K562 (cell line): ENCODE results near the gene HPD. TPM values are rescaled to one million over a fixed set of nuclear protein-coding genes. Genes with fewer than 3 reads are reported as not detected.

Source experiments
- ATAC-seq: fragments of 200-7000 bp; cut with Tn5 transposase; 3 replicates; pipeline ENCODE4 v1.9.1; 2020; ENCODE audit warnings: moderate library complexity
- BruUV-seq: library from RNA; stranded (reverse); fragments of 400-500 nt; replicated peaks from 2 replicates; lab custom pipeline; 2021; lab: Mats Ljungman, UMichigan
- CTCF ChIA-PET: fragments of 300-600 bp; formaldehyde crosslinking; extraction: SDS; loops from one replicate; lab custom pipeline; 2021; ENCODE audit warnings: low intra/inter-chr PET ratio; lab: Yijun Ruan, JAX
- POLR2A ChIA-PET: fragments of 300-600, 350-650 bp; sonication (Branson Sonifier 250); formaldehyde crosslinking; extraction: SDS; loops from one replicate; lab custom pipeline; 2021; ENCODE audit warnings: antibody characterized with exemption, inconsistent platforms; lab: Yijun Ruan, JAX
- DNase-seq, 4 experiments: peaks; one replicate each; pipeline versions ENCODE4 v3.0.0 to v3.0.0-alpha.2; 2011 to 2018; ENCODE audit warnings: low spot score in 3 of 4, mixed read lengths in 3 of 4; ENCODE audit errors: extremely low read depth in 1 of 4
- FAIRE-seq: peaks from 2 replicates; lab custom pipeline; 2011; peaks lifted over from hg19 to GRCh38; lab: Jason Lieb, UNC
- H2AFZ ChIP-seq: 2 replicates; pipeline ENCODE4 v1.6.0; 2011; ENCODE audit warnings: low read depth, low read length, control low read depth, inconsistent platforms
- H3K27ac ChIP-seq: fragments of 200-600 bp; 3 replicates; pipeline ENCODE4 v1.8.0; 2011; ENCODE audit warnings: low read depth, mild to moderate bottlenecking, control low read depth, inconsistent platforms, low read length, moderate library complexity, mixed read lengths; ENCODE audit errors: extremely low read depth
- H3K27me3 ChIP-seq, 2 experiments: fragments of 300-600 bp in 1 of 2; 2 replicates in 1 of 2; 3 replicates in 1 of 2; pipeline versions ENCODE4 v1.6.0 to v1.8.0; 2011; ENCODE audit warnings: inconsistent platforms in 2 of 2, low read length in 2 of 2, mild to moderate bottlenecking in 1 of 2, mixed read lengths in 1 of 2, moderate library complexity in 1 of 2; ENCODE audit not compliant: control insufficient read depth in 2 of 2, insufficient read depth in 2 of 2
- H3K36me3 ChIP-seq: fragments of 300-600 bp; 3 replicates; pipeline ENCODE4 v1.8.0; 2011; ENCODE audit warnings: mild to moderate bottlenecking, low read length, inconsistent platforms; ENCODE audit not compliant: control insufficient read depth, insufficient read depth
- H3K4me1 ChIP-seq, 2 experiments: fragments of 200-600 bp in 1 of 2; replicated peaks in 1 of 2; 2 replicates in 1 of 2; 3 replicates in 1 of 2; pipeline versions ENCODE4 v1.5.1 to v1.8.0; 2011; ENCODE audit warnings: inconsistent platforms in 2 of 2, low read length in 2 of 2, mild to moderate bottlenecking in 1 of 2, mixed read lengths in 1 of 2, moderate library complexity in 1 of 2; ENCODE audit not compliant: control insufficient read depth in 2 of 2, insufficient read depth in 2 of 2
- H3K4me2 ChIP-seq: 2 replicates; pipeline ENCODE4 v1.6.1; 2011; ENCODE audit warnings: low read length, control low read depth, inconsistent platforms, mixed read lengths; ENCODE audit not compliant: insufficient read depth
- H3K4me3 ChIP-seq: fragments of 200-600 bp; sonication (generic), shearing (Covaris generic); 2 replicates; pipeline ENCODE4 v1.5.1; 2016; ENCODE audit warnings: control low read depth, inconsistent platforms
- H3K79me2 ChIP-seq: fragments of 200-600 bp; 3 replicates; pipeline ENCODE4 v1.8.0; 2011; ENCODE audit warnings: low read length, inconsistent platforms; ENCODE audit not compliant: control insufficient read depth, insufficient read depth
- H3K9ac ChIP-seq, 2 experiments: 2 replicates each; pipeline versions ENCODE4 v1.6.0 to v1.6.1; 2011; ENCODE audit warnings: low read depth in 2 of 2, low read length in 2 of 2, control low read depth in 1 of 2, inconsistent platforms in 1 of 2, mild to moderate bottlenecking in 1 of 2, mixed read lengths in 1 of 2; ENCODE audit not compliant: insufficient read depth in 1 of 2
- H3K9me1 ChIP-seq: one replicate; pipeline ENCODE4 v1.6.0; 2011; ENCODE audit warnings: inconsistent platforms, mild to moderate bottlenecking, low read length, moderate library complexity; ENCODE audit not compliant: control insufficient read depth, insufficient read depth
- H3K9me3 ChIP-seq: replicated peaks from 2 replicates; pipeline ENCODE4 v1.5.1; 2011; ENCODE audit warnings: low read depth, low read length, inconsistent platforms; ENCODE audit not compliant: control insufficient read depth, insufficient read depth
- H4K20me1 ChIP-seq: replicated peaks from 2 replicates; pipeline ENCODE4 v1.6.1; 2011; ENCODE audit warnings: low read length, inconsistent platforms, mixed read lengths; ENCODE audit not compliant: control insufficient read depth, insufficient read depth
- NFYB ChIP-seq: IDR thresholded peaks from 2 replicates; pipeline ENCODE4 v1.6.1; 2011; ENCODE audit warnings: mild to moderate bottlenecking, moderate library complexity; ENCODE audit not compliant: insufficient read length; ENCODE audit errors: extremely low read depth
- NR2C1 ChIP-seq, 2 experiments: fragments of 450-650 bp; IDR thresholded peaks; 2 replicates each; pipeline ENCODE4 v1.6.1; 2017; ENCODE audit warnings: mild to moderate bottlenecking in 2 of 2, antibody characterized with exemption in 1 of 2, inconsistent platforms in 1 of 2, missing compliant biosample characterization in 1 of 2, missing genetic modification characterization in 1 of 2
- NR2C2 ChIP-seq, 2 experiments: fragments of 200-800 bp in 1 of 2; sonication (Bioruptor generic) in 1 of 2; sonication (generic) in 1 of 2; formaldehyde crosslinking in 1 of 2; IDR thresholded peaks; 2 replicates each; pipeline versions ENCODE4 v1.6.1 to v1.8.0; 2016 to 2022; ENCODE audit warnings: mild to moderate bottlenecking in 1 of 2, missing compliant biosample characterization in 1 of 2, missing genetic modification characterization in 1 of 2, missing genetic modification reagents in 1 of 2
- TEAD1 ChIP-seq, 2 experiments: fragments of 450-650 bp in 1 of 2; sonication (generic) in 1 of 2; formaldehyde crosslinking; IDR thresholded peaks; 2 replicates each; pipeline versions ENCODE4 v1.4.0 to v1.8.0; 2020 to 2022; ENCODE audit warnings: mild to moderate bottlenecking in 2 of 2, missing genetic modification reagents in 1 of 2
- THRB ChIP-seq: fragments of 450-650 bp; formaldehyde crosslinking; conservative IDR thresholded peaks from 2 replicates; pipeline ENCODE4 v1.4.0; 2022; ENCODE audit warnings: mild to moderate bottlenecking, missing genetic modification characterization
- ZNF766 ChIP-seq: fragments of 200-800 bp; sonication (Bioruptor generic); conservative IDR thresholded peaks from 2 replicates; pipeline ENCODE4 v1.6.1; 2016; ENCODE audit warnings: missing genetic modification characterization, missing compliant biosample characterization
- WGBS: fragments of 100-300 bp; shearing (Covaris generic); methylation state at CpG from one replicate; pipeline ENCODE4 v1.1.6; 2016; ENCODE audit warnings: low coverage, mixed read lengths; ENCODE audit not compliant: insufficient coverage; ENCODE audit errors: missing lambda C conversion rate; 5-methylcytosine and 5-hydroxymethylcytosine counted together
- in situ Hi-C: fragments of 300-500 bp; cut with MboI; formaldehyde crosslinking; loops from 4 replicates; pipeline ENCODE4 v1.15.0; 2018; ENCODE audit warnings: inconsistent platforms, mixed read lengths
- intact Hi-C: fragments of 100-400 bp; cut with micrococcal nuclease; formaldehyde crosslinking; loops from 2 replicates; pipeline ENCODE4 v1.14.2; 2022
- polyA plus RNA-seq, 8 experiments: library from polyadenylated mRNA; depleted of rRNA in 4 of 8; stranded (reverse) in 5 of 8; unstranded in 3 of 8; fragments of >200 nt; fragmentation: Nextera tagmentation in 2 of 8; fragmentation: Illumina TruSeq in 1 of 8; extraction: Ambion mirVana in 2 of 8; extraction: Trizol in 1 of 8; gene quantifications; 2 replicates each; pipeline versions ENCODE4 v1.2.1 to v1.2.3, GENCODE V29; 2011 to 2014; ENCODE audit warnings: inconsistent platforms in 1 of 8, missing spikeins in 1 of 8
- total RNA-seq, 7 experiments: library from RNA; depleted of rRNA in 6 of 7; stranded (reverse); fragments of >200 nt in 6 of 7; fragmentation: Illumina TruSeq in 2 of 7; extraction: Trizol in 2 of 7; gene quantifications; 2 replicates each; pipeline versions ENCODE4 v1.2.1 to v1.2.3, GENCODE V29; 2011 to 2021; ENCODE audit warnings: low replicate concordance in 1 of 7
- TF ChIP-seq, protein P1 (sequence below): fragments of 450-650 bp; IDR thresholded peaks from 2 replicates; pipeline ENCODE4 v1.6.1; 2018; ENCODE audit not compliant: partially characterized antibody
- TF ChIP-seq, protein P2 (sequence below): sonication (generic); formaldehyde crosslinking; IDR thresholded peaks from 2 replicates; pipeline ENCODE4 v1.8.0; 2022; ENCODE audit warnings: mild to moderate bottlenecking, low read depth, missing genetic modification reagents

HPD gene
- total and polyA plus RNA-seq, 9 of the 15 experiments (the other 6 are each of a cell fraction or from before 2014, with no cell fraction given) = 0.06 to 0.29 (median 0.07) TPM; not detected in 4

DNA sequence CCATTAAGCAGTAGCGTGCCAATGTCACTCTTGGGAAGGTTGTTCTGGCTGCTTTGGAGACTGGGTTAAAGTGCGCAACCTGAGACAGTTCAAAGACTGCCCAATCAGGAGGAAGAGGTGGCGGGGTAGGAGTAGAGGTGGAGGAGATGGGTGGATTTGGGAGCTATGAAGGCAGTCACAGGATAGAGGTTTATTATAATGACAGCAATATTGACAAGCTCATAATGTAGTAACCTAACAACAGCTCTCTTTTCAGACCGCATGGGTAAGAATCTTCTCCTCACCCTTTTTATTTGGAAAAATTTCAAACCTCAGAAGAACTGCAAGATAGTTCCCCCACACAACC lies 24.6 kb upstream of the HPD start:
- Histone ChIP-seq H3K9me1 (no peaks in the 10 kb centered on the region), H3K4me1 (peaks cover under 1 to 8% of the 10 kb centered on the region in 2 experiments; a peak in 4 of 5 replicates), H2AFZ (peak overlapping the region; percentile 77), H3K36me3 (no peaks in the 10 kb centered on the region), H3K27ac (no peak overlapping the region), H3K9ac (peak overlapping the region in 1 of 2 experiments; percentile 1; a peak in 1 of 4 replicates), H3K79me2 (no peaks in the 10 kb centered on the region; the same call in 2 of the 3 replicates), H3K4me3 (no peak overlapping the region), H3K9me3 (no peaks in the 10 kb centered on the region), H3K27me3 (no peaks in the 10 kb centered on the region), H3K4me2 (peak overlapping the region; percentile 34; the same call in 1 of the 2 replicates), H4K20me1 (no peaks in the 10 kb centered on the region)
- ChIA-PET CTCF (interaction anchor here (0.6 kb wide), 1 partner anchor 45 kb away, joined by 3 read pairs; no protein-coding TSS in a partner anchor), POLR2A (interaction anchor here (0.5 to 0.8 kb wide), 3 partner anchors 40 to 125 kb away, joined by 3 read pairs; no protein-coding TSS in a partner anchor)
- ATAC-seq (peak; percentile 82), FAIRE-seq (no peak), DNase-seq (peak in 3 of 4 experiments; percentile 34 to 53 (median 34))
- in situ Hi-C loops = no loop called here
- intact Hi-C loops = no loop called here
- 37% methylated on average over 4 of the region's 4 CpGs for WGBS
- TF ChIP-seq THRB (CRISPR knock-in tag) = no peak
- TF ChIP-seq NR2C2 (CRISPR knock-in tag; IDR thresholded peaks at IDR 0.05) = no peak
- peak; percentile 44; the same call in 1 of the 2 replicates for TF ChIP-seq NR2C2 (tag; IDR thresholded peaks at IDR 0.05)
- TF ChIP-seq NR2C1 (IDR thresholded peaks at IDR 0.05) = peak; percentile 71
- TF ChIP-seq NR2C1 (tag; IDR thresholded peaks at IDR 0.05) = 0 out of 2 replicates have a peak, but pooled peaks have one; percentile 30
- TF ChIP-seq TEAD1 (CRISPR knock-in tag; IDR thresholded peaks at IDR 0.05) = no peak
- TF ChIP-seq NFYB = peak; percentile 59
- TF ChIP-seq, protein P1, sequence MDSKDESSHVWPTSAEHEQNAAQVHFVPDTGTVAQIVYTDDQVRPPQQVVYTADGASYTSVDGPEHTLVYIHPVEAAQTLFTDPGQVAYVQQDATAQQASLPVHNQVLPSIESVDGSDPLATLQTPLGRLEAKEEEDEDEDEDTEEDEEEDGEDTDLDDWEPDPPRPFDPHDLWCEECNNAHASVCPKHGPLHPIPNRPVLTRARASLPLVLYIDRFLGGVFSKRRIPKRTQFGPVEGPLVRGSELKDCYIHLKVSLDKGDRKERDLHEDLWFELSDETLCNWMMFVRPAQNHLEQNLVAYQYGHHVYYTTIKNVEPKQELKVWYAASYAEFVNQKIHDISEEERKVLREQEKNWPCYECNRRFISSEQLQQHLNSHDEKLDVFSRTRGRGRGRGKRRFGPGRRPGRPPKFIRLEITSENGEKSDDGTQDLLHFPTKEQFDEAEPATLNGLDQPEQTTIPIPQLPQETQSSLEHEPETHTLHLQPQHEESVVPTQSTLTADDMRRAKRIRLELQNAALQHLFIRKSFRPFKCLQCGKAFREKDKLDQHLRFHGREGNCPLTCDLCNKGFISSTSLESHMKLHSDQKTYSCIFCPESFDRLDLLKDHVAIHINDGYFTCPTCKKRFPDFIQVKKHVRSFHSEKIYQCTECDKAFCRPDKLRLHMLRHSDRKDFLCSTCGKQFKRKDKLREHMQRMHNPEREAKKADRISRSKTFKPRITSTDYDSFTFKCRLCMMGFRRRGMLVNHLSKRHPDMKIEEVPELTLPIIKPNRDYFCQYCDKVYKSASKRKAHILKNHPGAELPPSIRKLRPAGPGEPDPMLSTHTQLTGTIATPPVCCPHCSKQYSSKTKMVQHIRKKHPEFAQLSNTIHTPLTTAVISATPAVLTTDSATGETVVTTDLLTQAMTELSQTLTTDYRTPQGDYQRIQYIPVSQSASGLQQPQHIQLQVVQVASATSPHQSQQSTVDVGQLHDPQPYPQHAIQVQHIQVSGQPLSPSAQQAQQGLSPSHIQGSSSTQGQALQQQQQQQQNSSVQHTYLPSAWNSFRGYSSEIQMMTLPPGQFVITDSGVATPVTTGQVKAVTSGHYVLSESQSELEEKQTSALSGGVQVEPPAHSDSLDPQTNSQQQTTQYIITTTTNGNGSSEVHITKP = peak; percentile 36
- TF ChIP-seq, protein P2, sequence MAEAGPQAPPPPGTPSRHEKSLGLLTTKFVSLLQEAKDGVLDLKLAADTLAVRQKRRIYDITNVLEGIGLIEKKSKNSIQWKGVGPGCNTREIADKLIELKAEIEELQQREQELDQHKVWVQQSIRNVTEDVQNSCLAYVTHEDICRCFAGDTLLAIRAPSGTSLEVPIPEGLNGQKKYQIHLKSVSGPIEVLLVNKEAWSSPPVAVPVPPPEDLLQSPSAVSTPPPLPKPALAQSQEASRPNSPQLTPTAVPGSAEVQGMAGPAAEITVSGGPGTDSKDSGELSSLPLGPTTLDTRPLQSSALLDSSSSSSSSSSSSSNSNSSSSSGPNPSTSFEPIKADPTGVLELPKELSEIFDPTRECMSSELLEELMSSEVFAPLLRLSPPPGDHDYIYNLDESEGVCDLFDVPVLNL (CRISPR knock-in tag) = no peak
- TF ChIP-seq ZNF766 (CRISPR knock-in tag) = 0 out of 2 replicates have a peak, but pooled peaks have one; percentile 56
- no TSS peak for BruUV-seq
